ENCODE data around the gene UBE2B.

DNA sequence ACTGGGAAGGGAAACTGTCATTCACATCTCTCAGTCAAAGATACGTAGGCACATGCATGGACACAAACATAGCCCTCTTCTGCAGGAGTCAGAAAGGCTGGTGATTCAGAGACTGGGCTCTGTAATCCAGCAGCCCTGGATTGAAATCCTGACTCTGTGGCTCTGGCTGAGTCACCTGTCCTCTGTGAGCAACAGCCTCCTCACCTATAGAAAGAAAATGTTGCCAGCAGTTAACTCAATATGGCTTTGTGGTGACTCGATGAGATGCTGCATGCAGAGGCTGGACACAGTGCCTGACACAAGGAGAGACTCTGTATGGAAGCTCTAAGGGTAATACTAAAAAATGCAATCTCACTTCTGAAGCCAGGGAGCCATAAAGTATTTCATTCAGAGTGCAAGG lies 64.2 kb downstream of the UBE2B start:
- TF ChIP-seq, protein P1, sequence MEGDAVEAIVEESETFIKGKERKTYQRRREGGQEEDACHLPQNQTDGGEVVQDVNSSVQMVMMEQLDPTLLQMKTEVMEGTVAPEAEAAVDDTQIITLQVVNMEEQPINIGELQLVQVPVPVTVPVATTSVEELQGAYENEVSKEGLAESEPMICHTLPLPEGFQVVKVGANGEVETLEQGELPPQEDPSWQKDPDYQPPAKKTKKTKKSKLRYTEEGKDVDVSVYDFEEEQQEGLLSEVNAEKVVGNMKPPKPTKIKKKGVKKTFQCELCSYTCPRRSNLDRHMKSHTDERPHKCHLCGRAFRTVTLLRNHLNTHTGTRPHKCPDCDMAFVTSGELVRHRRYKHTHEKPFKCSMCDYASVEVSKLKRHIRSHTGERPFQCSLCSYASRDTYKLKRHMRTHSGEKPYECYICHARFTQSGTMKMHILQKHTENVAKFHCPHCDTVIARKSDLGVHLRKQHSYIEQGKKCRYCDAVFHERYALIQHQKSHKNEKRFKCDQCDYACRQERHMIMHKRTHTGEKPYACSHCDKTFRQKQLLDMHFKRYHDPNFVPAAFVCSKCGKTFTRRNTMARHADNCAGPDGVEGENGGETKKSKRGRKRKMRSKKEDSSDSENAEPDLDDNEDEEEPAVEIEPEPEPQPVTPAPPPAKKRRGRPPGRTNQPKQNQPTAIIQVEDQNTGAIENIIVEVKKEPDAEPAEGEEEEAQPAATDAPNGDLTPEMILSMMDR (IDR thresholded peaks at IDR 0.05), result no peak
- TF ChIP-seq EP300 (IDR thresholded peaks at IDR 0.05; ENCODE audit: low read depth), result no peak
